Astrocyte (in vitro differentiated cells and primary cell): Measurements from ENCODE around the gene SNIP1.

ENCODE experiments used
- EZH2 ChIP-seq: IDR thresholded peaks from 2 replicates; pipeline ENCODE4 v1.6.1; 2012; ENCODE audit warnings: mild to moderate bottlenecking, low read length, inconsistent platforms; ENCODE audit not compliant: insufficient read depth
- TF ChIP-seq, protein P1 (sequence below): IDR thresholded peaks from 2 replicates; pipeline ENCODE4 v1.5.1; 2011; ENCODE audit warnings: low read depth, mild to moderate bottlenecking, inconsistent platforms, low read length, moderate library complexity; ENCODE audit not compliant: insufficient read depth

DNA sequence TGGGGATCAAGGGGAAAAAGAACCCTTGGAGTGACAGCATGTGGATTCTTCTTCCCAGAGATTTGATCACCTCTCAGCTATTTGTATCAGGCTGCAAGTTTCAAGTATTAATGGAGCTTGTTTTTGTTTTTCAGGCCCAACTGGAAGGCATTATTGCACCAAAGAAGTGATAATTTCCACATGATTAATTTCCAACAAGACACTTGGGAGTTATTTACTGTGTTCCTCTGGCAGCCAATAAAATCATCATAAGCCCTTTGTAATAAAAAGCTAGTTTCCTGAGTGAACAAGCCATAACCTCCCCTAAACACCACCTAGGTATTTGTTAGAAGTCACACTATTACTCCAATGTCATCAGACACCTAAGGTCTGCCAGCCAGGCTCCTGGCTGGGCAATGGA, 10.8 kb upstream of the SNIP1 start:
- TF ChIP-seq, protein P1, sequence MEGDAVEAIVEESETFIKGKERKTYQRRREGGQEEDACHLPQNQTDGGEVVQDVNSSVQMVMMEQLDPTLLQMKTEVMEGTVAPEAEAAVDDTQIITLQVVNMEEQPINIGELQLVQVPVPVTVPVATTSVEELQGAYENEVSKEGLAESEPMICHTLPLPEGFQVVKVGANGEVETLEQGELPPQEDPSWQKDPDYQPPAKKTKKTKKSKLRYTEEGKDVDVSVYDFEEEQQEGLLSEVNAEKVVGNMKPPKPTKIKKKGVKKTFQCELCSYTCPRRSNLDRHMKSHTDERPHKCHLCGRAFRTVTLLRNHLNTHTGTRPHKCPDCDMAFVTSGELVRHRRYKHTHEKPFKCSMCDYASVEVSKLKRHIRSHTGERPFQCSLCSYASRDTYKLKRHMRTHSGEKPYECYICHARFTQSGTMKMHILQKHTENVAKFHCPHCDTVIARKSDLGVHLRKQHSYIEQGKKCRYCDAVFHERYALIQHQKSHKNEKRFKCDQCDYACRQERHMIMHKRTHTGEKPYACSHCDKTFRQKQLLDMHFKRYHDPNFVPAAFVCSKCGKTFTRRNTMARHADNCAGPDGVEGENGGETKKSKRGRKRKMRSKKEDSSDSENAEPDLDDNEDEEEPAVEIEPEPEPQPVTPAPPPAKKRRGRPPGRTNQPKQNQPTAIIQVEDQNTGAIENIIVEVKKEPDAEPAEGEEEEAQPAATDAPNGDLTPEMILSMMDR, result no peak
- no peak for TF ChIP-seq EZH2
